GM12878 (cell line): ENCODE data around the gene GNAQ. TPM values are rescaled to one million over a fixed set of nuclear protein-coding genes. Genes with fewer than 3 reads are reported as not detected.

Source experiments
- BHLHE40 ChIP-seq, 2 experiments: fragments of 450-650 bp in 1 of 2; IDR thresholded peaks; 2 replicates each; pipeline ENCODE4 v1.6.1; 2011 to 2017; ENCODE audit warnings: low read depth in 2 of 2, borderline replicate concordance in 1 of 2, improper control_type of control experiment in 1 of 2, low read length in 1 of 2, mild to moderate bottlenecking in 1 of 2
- CUX1 ChIP-seq: IDR thresholded peaks from 2 replicates; pipeline ENCODE4 v1.6.1; 2012; ENCODE audit warnings: improper control_type of control experiment, low read depth, low read length; ENCODE audit not compliant: insufficient replicate concordance
- HDAC6 ChIP-seq: fragments of 200-600 bp; sonication (generic); IDR thresholded peaks from one replicate; pipeline ENCODE4 v1.8.0; 2017; ENCODE audit warnings: antibody characterized with exemption; ENCODE audit not compliant: unreplicated experiment
- RCOR1 ChIP-seq: conservative IDR thresholded peaks from 2 replicates; pipeline ENCODE4 v1.6.1; 2012; ENCODE audit warnings: low read depth, low read length, improper control_type of control experiment
- USF2 ChIP-seq: IDR thresholded peaks from 2 replicates; pipeline ENCODE4 v1.6.1; 2011; ENCODE audit warnings: low read depth, low read length, improper control_type of control experiment, borderline replicate concordance
- ZNF687 ChIP-seq: fragments of 450-650 bp; IDR thresholded peaks from 2 replicates; pipeline ENCODE4 v1.6.1; 2017; ENCODE audit warnings: mild to moderate bottlenecking, moderate library complexity
- polyA plus RNA-seq, 11 experiments: library from polyadenylated mRNA; depleted of rRNA in 4 of 11; unstranded in 6 of 11; stranded (reverse) in 5 of 11; fragments of >200 nt; fragmentation: Nextera tagmentation in 4 of 11; fragmentation: Illumina TruSeq in 1 of 11; extraction: Ambion mirVana in 4 of 11; extraction: Trizol in 1 of 11; gene quantifications; 1 replicate in 1 of 11; 2 replicates in 10 of 11; pipeline versions ENCODE4 v1.2.1 to v1.2.3, GENCODE V29; 2011 to 2016; ENCODE audit warnings: inconsistent platforms in 2 of 11, missing spikeins in 2 of 11, low read depth in 1 of 11
- total RNA-seq, 4 experiments: library from RNA; depleted of rRNA in 3 of 4; stranded (reverse); fragments of >200 nt in 3 of 4; fragmentation: Illumina TruSeq in 1 of 4; extraction: Trizol in 1 of 4; gene quantifications; 2 replicates each; pipeline versions ENCODE4 v1.2.1 to v1.2.3, GENCODE V29; 2013 to 2021

The GNAQ gene
- total and polyA plus RNA-seq, 10 of the 15 experiments (the other 5 are each of a cell fraction or from before 2014, with no cell fraction given): 0.15 to 47.2 (median 0.49) TPM

DNA sequence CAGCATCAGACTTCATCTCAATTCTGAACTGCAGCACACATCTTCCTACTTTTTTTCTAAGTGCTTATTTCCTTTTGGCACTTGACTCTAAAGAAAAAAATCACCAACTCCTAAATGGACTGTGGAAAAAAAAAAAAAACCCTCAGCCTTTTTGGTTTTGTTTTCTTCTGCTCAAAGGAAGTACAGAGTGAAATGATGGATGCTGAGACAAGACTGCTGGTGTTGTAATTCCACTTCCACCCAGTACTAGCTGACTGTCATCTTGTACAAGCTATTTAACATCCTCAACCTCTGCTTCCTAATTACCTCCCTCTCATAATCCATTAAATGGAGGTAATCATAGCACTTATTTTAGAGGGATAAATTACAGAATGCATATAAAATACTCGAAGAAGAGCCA is 212.0 kb downstream of the GNAQ start (continued):
- TF ChIP-seq USF2 (no peak), ZNF687 (no peak), RCOR1 (no peak), BHLHE40 (IDR thresholded peaks at IDR 0.05; ENCODE audit: borderline replicate concordance in 1 of 2, low read depth in 2 of 2, low read length in 1 of 2) (no peak), CUX1 (no peak), HDAC6 (no peak)
